Panc1 (cell line): Measurements from ENCODE around the gene HLA-G. TPM values are rescaled to one million over a fixed set of nuclear protein-coding genes. Genes with fewer than 3 reads are reported as not detected.

Source experiments
- ATAC-seq: fragments of 200-7000 bp; cut with Tn5 transposase; 2 replicates; pipeline ENCODE4 v1.9.1; 2020; ENCODE audit warnings: mild to moderate bottlenecking, moderate library complexity
- BruUV-seq: library from RNA; stranded (reverse); fragments of 400-500 nt; replicated peaks from 2 replicates; lab custom pipeline; 2021; lab: Mats Ljungman, UMichigan
- CTCF ChIA-PET: fragments of 300-600 bp; sonication (Branson Sonifier 250); formaldehyde crosslinking; loops from one replicate; lab custom pipeline; 2022; ENCODE audit warnings: antibody characterized with exemption; lab: Charles Lee
- POLR2A ChIA-PET: fragments of 300-600 bp; sonication (Branson Sonifier 250); formaldehyde crosslinking; loops from one replicate; lab custom pipeline; 2022; ENCODE audit warnings: antibody characterized with exemption; lab: Charles Lee
- DNase-seq: peaks from one replicate; pipeline ENCODE4 v3.0.0-alpha.2; 2010; ENCODE audit warnings: low read depth, low spot score
- H3K27ac ChIP-seq: 2 replicates; pipeline ENCODE4 v1.5.1; 2011; ENCODE audit warnings: mild to moderate bottlenecking, low read length, inconsistent platforms
- H3K27me3 ChIP-seq: fragments of 200-500 bp; sonication (Bioruptor generic); 2 replicates; pipeline ENCODE4 v1.6.0; 2014; ENCODE audit warnings: low read length, inconsistent platforms; ENCODE audit not compliant: control insufficient read depth, insufficient read depth
- H3K36me3 ChIP-seq: fragments of 200-500 bp; sonication (Bioruptor generic); 2 replicates; pipeline ENCODE4 v1.5.1; 2014; ENCODE audit warnings: inconsistent platforms, mild to moderate bottlenecking, low read length, moderate library complexity; ENCODE audit not compliant: control insufficient read depth, insufficient read depth
- H3K4me1 ChIP-seq: 2 replicates; pipeline ENCODE4 v1.5.1; 2011; ENCODE audit warnings: inconsistent platforms, mild to moderate bottlenecking, low read length, moderate library complexity; ENCODE audit not compliant: control insufficient read depth, insufficient read depth
- H3K4me3 ChIP-seq, 2 experiments: 2 replicates each; pipeline ENCODE4 v1.5.1; 2011 to 2012; ENCODE audit warnings: low read depth in 2 of 2, low read length in 2 of 2, mild to moderate bottlenecking in 2 of 2, inconsistent platforms in 1 of 2, moderate library complexity in 1 of 2
- H3K9me3 ChIP-seq: fragments of 200-500 bp; sonication (Bioruptor generic); 2 replicates; pipeline ENCODE4 v1.5.1; 2014; ENCODE audit warnings: low read depth, mild to moderate bottlenecking, inconsistent platforms, low read length, moderate library complexity; ENCODE audit not compliant: control insufficient read depth, insufficient read depth
- POLR2AphosphoS5 ChIP-seq: IDR thresholded peaks from 2 replicates; pipeline ENCODE4 v1.6.1; 2012; ENCODE audit warnings: mild to moderate bottlenecking, low read depth, low read length, moderate library complexity
- SIN3A ChIP-seq: IDR thresholded peaks from 2 replicates; pipeline ENCODE4 v1.6.1; 2012; ENCODE audit warnings: low read depth, mild to moderate bottlenecking, low read length, moderate library complexity, borderline replicate concordance; ENCODE audit not compliant: insufficient read depth
- TCF7L2 ChIP-seq: IDR thresholded peaks from 2 replicates; pipeline ENCODE4 v1.6.1; 2011; ENCODE audit warnings: mild to moderate bottlenecking, low read depth, low read length, inconsistent platforms
- in situ Hi-C: cut with HindIII; loops from 2 replicates; pipeline ENCODE4 v1.10.0; 2016; ENCODE audit warnings: low sequenced_read_pairs, low pct_unique_long_range_greater_than_20kb
- intact Hi-C: fragments of 100-400 bp; cut with micrococcal nuclease; formaldehyde crosslinking; loops from one replicate; pipeline ENCODE4 v1.10.0; 2022; ENCODE audit not compliant: unreplicated experiment
- total RNA-seq: library from RNA; stranded (reverse); gene quantifications from one replicate; pipeline ENCODE4 v1.2.1, GENCODE V29; 2021; ENCODE audit not compliant: unreplicated experiment
- TF ChIP-seq, protein P1 (sequence below), 2 experiments: IDR thresholded peaks; 2 replicates each; pipeline ENCODE4 v1.6.1; 2011 to 2012; ENCODE audit warnings: low read depth in 2 of 2, control low read depth in 1 of 2, low read length in 1 of 2, mild to moderate bottlenecking in 1 of 2, moderate library complexity in 1 of 2; ENCODE audit not compliant: insufficient read depth in 1 of 2
- TF ChIP-seq, protein P2 (sequence below): fragments of 450-650 bp; IDR thresholded peaks from 2 replicates; pipeline ENCODE4 v1.5.1; 2017; ENCODE audit warnings: mild to moderate bottlenecking

The HLA-G gene
- total RNA-seq, 1 experiment from 2014 or later: 0.62 TPM

DNA sequence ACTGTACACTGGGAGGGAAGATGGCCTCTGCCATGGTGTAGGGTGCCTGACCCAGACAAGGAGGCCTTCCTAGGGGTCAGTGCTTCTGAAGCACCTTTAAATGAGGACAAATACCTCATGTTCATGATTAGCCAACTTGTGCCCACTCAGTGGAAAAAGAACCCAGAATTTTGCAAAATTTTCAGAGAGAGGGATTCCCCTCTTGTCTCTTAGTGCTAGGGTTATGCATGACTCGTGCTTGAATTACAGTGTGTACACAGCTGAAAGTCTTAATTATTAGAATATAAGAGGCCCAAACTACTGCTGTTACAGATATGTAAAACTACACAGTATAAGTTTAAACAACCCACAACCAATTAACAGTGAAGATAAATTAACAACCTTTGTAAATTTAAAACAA is 38.0 kb downstream of the HLA-G start:
- no TSS peak for BruUV-seq

DNA sequence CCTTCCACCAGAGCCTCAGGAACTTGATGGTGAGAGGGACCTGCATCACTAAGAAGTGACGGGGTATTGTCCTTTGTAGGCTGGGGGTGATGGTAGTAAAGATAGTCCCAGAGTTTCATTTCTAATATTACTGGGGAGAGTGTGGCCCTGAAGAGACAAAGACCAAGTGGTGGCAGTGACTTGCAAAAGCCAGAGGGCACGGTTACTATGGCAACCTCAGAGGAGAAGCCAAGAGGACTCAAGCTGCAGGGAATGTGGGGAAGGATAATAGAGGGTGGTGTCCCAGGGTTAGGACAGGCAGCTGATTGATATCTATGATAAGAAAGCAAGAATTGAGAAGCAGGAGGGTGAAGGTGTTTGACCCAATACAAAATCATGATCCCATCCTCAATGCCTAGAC is 42.5 kb downstream of the HLA-G start:
- TF ChIP-seq TCF7L2 (no peak), POLR2AphosphoS5 (no peak), SIN3A (no peak)
- TF ChIP-seq, protein P1, sequence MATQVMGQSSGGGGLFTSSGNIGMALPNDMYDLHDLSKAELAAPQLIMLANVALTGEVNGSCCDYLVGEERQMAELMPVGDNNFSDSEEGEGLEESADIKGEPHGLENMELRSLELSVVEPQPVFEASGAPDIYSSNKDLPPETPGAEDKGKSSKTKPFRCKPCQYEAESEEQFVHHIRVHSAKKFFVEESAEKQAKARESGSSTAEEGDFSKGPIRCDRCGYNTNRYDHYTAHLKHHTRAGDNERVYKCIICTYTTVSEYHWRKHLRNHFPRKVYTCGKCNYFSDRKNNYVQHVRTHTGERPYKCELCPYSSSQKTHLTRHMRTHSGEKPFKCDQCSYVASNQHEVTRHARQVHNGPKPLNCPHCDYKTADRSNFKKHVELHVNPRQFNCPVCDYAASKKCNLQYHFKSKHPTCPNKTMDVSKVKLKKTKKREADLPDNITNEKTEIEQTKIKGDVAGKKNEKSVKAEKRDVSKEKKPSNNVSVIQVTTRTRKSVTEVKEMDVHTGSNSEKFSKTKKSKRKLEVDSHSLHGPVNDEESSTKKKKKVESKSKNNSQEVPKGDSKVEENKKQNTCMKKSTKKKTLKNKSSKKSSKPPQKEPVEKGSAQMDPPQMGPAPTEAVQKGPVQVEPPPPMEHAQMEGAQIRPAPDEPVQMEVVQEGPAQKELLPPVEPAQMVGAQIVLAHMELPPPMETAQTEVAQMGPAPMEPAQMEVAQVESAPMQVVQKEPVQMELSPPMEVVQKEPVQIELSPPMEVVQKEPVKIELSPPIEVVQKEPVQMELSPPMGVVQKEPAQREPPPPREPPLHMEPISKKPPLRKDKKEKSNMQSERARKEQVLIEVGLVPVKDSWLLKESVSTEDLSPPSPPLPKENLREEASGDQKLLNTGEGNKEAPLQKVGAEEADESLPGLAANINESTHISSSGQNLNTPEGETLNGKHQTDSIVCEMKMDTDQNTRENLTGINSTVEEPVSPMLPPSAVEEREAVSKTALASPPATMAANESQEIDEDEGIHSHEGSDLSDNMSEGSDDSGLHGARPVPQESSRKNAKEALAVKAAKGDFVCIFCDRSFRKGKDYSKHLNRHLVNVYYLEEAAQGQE (IDR thresholded peaks at IDR 0.05; ENCODE audit: insufficient read depth in 1 of 2, low read depth in 2 of 2, low read length in 1 of 2): no peak
- Histone ChIP-seq H3K9me3 (no peaks in the 10 kb centered on the region), H3K36me3 (no peaks in the 10 kb centered on the region), H3K27ac (no peak overlapping the region), H3K4me1 (no peaks in the 10 kb centered on the region), H3K4me3 (no peak overlapping the region), H3K27me3 (no peaks in the 10 kb centered on the region)
- intact Hi-C loops: no loop called here
- BruUV-seq: no TSS peak
- ChIA-PET POLR2A (no interaction called here), CTCF (no interaction called here)
- in situ Hi-C loops: no loop called here
- ATAC-seq (no peak), DNase-seq (no peak)

More for the DNA sequence above, 38.0 kb downstream of the HLA-G start:
- in situ Hi-C loops: no loop called here
- H3K27ac ChIP-seq: no peak overlapping the region
- ChIA-PET CTCF (interaction anchor here (0.6 kb wide), 1 partner anchor 13 kb away, joined by 3 read pairs; no protein-coding TSS in a partner anchor), POLR2A (no interaction called here)
- no peaks in the 10 kb centered on the region for H3K4me1 ChIP-seq
- H3K36me3 ChIP-seq: no peaks in the 10 kb centered on the region
- H3K27me3 ChIP-seq: no peaks in the 10 kb centered on the region
- no peak overlapping the region for H3K4me3 ChIP-seq
- no peak for TF ChIP-seq SIN3A
- ATAC-seq (no peak), DNase-seq (no peak)
- H3K9me3 ChIP-seq: no peaks in the 10 kb centered on the region
- intact Hi-C loops: no loop called here

DNA sequence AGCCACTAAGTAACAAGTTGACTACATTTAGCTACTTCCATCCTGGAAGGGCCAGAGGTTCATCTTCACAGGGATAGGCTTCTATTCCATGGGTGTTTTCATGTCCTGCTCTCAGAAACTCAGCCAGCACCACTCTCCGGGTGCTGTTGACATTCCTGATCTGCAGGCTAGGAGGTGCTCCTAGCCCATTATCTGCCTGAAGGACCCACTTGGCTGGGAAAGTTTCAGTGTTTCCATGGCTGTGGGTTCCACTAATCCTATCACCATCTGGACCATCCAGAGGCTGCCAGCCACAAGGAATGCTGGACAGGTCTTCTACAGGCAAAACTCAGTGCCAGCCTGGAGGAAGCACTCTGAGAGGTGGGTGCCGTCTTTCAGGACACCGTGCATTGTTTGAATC is 45.2 kb downstream of the HLA-G start:
- no TSS peak for BruUV-seq
- Histone ChIP-seq H3K4me1 (no peaks in the 10 kb centered on the region), H3K27me3 (no peaks in the 10 kb centered on the region), H3K9me3 (no peaks in the 10 kb centered on the region), H3K36me3 (no peaks in the 10 kb centered on the region), H3K4me3 (no peak overlapping the region), H3K27ac (no peak overlapping the region)
- ChIA-PET POLR2A (no interaction called here), CTCF (no interaction called here)
- intact Hi-C loops: no loop called here
- in situ Hi-C loops: no loop called here
- TF ChIP-seq, protein P2, sequence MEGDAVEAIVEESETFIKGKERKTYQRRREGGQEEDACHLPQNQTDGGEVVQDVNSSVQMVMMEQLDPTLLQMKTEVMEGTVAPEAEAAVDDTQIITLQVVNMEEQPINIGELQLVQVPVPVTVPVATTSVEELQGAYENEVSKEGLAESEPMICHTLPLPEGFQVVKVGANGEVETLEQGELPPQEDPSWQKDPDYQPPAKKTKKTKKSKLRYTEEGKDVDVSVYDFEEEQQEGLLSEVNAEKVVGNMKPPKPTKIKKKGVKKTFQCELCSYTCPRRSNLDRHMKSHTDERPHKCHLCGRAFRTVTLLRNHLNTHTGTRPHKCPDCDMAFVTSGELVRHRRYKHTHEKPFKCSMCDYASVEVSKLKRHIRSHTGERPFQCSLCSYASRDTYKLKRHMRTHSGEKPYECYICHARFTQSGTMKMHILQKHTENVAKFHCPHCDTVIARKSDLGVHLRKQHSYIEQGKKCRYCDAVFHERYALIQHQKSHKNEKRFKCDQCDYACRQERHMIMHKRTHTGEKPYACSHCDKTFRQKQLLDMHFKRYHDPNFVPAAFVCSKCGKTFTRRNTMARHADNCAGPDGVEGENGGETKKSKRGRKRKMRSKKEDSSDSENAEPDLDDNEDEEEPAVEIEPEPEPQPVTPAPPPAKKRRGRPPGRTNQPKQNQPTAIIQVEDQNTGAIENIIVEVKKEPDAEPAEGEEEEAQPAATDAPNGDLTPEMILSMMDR: no peak
- TF ChIP-seq SIN3A (no peak), POLR2AphosphoS5 (no peak), TCF7L2 (no peak)
- TF ChIP-seq, protein P1 (IDR thresholded peaks at IDR 0.05; ENCODE audit: insufficient read depth in 1 of 2, low read depth in 2 of 2, low read length in 1 of 2): no peak
- DNase-seq (no peak), ATAC-seq (no peak)
